WTC11 (cell line): Measurements from ENCODE around the gene LRMDA. TPM values are rescaled to one million over a fixed set of nuclear protein-coding genes. Genes with fewer than 3 reads are reported as not detected.

Experiments used
- ATAC-seq: fragments of 200-7000 bp; cut with Tn5 transposase; 2 replicates; pipeline ENCODE4 v1.10.0; 2021; ENCODE audit warnings: mild to moderate bottlenecking, moderate library complexity
- CTCF ChIA-PET: fragments of 300-600 bp; sonication (Branson Sonifier 250); formaldehyde crosslinking; loops from one replicate; lab custom pipeline; 2021; ENCODE audit warnings: antibody characterized with exemption; lab: Charles Lee
- POLR2A ChIA-PET: fragments of 350-600 bp; sonication (Branson Sonifier 250); formaldehyde crosslinking; loops from one replicate; lab custom pipeline; 2021; ENCODE audit warnings: antibody characterized with exemption; lab: Charles Lee
- DNase-seq: peaks from one replicate; pipeline ENCODE4 v3.0.0; 2021; ENCODE audit warnings: low spot score
- H3K27ac Mint-ChIP-seq: 2 replicates; pipeline ENCODE4 v1.8.0; 2021; ENCODE audit warnings: mixed read lengths
- H3K27me3 Mint-ChIP-seq: 2 replicates; pipeline ENCODE4 v1.8.0; 2021; ENCODE audit warnings: low read depth, mild to moderate bottlenecking, moderate library complexity, mixed read lengths
- H3K36me3 Mint-ChIP-seq: 2 replicates; pipeline ENCODE4 v1.8.0; 2021; ENCODE audit warnings: mixed read lengths
- H3K4me1 Mint-ChIP-seq: 2 replicates; pipeline ENCODE4 v1.8.0; 2022; ENCODE audit warnings: mixed read lengths
- H3K4me3 Mint-ChIP-seq: 2 replicates; pipeline ENCODE4 v1.8.0; 2021; ENCODE audit warnings: mild to moderate bottlenecking, moderate library complexity, mixed read lengths
- H3K9me3 Mint-ChIP-seq: 2 replicates; pipeline ENCODE4 v1.8.0; 2021; ENCODE audit warnings: mixed read lengths
- AR ChIP-seq: fragments of 250-450 bp; sonication (Bioruptor Pico); IDR thresholded peaks from 2 replicates; pipeline ENCODE4 v1.9.0; 2021; ENCODE audit warnings: mild to moderate bottlenecking
- ATF1 ChIP-seq: sonication (generic); formaldehyde crosslinking; IDR thresholded peaks from 2 replicates; pipeline ENCODE4 v1.8.1; 2023; ENCODE audit warnings: mild to moderate bottlenecking, moderate library complexity, missing genetic modification reagents
- E2F1 ChIP-seq: sonication (generic); formaldehyde crosslinking; IDR thresholded peaks from 2 replicates; pipeline ENCODE4 v1.8.0; 2022; ENCODE audit warnings: mild to moderate bottlenecking, missing genetic modification reagents
- EMX1 ChIP-seq: fragments of 250-450 bp; sonication (Bioruptor Pico); IDR thresholded peaks from 2 replicates; pipeline ENCODE4 v1.8.0; 2021; ENCODE audit warnings: mild to moderate bottlenecking
- GRHL2 ChIP-seq: fragments of 250-450 bp; sonication (Bioruptor Pico); IDR thresholded peaks from 2 replicates; pipeline ENCODE4 v1.8.0; 2022; ENCODE audit warnings: mild to moderate bottlenecking, moderate library complexity; ENCODE audit not compliant: insufficient replicate concordance, severe bottlenecking
- IRF1 ChIP-seq: sonication (generic); formaldehyde crosslinking; IDR thresholded peaks from 2 replicates; pipeline ENCODE4 v1.8.0; 2023; ENCODE audit warnings: missing genetic modification reagents
- MYBL2 ChIP-seq: sonication (generic); formaldehyde crosslinking; IDR thresholded peaks from 2 replicates; pipeline ENCODE4 v1.8.1; 2023; ENCODE audit warnings: mild to moderate bottlenecking, moderate library complexity, missing genetic modification reagents
- PRDM15 ChIP-seq: sonication (generic); formaldehyde crosslinking; IDR thresholded peaks from 2 replicates; pipeline ENCODE4 v1.8.0; 2022; ENCODE audit warnings: missing genetic modification reagents
- SOX15 ChIP-seq: fragments of 250-450 bp; sonication (Bioruptor Pico); IDR thresholded peaks from 2 replicates; pipeline ENCODE4 v1.9.0; 2021; ENCODE audit warnings: mild to moderate bottlenecking
- SP1 ChIP-seq: sonication (generic); formaldehyde crosslinking; conservative IDR thresholded peaks from 2 replicates; pipeline ENCODE4 v1.8.1; 2022; ENCODE audit warnings: missing genetic modification reagents
- STAT6 ChIP-seq: sonication (generic); formaldehyde crosslinking; conservative IDR thresholded peaks from 2 replicates; pipeline ENCODE4 v1.8.1; 2023; ENCODE audit warnings: mild to moderate bottlenecking, low read depth, missing genetic modification reagents, moderate library complexity
- USF1 ChIP-seq: sonication (generic); formaldehyde crosslinking; IDR thresholded peaks from 2 replicates; pipeline ENCODE4 v1.8.0; 2022; ENCODE audit warnings: mild to moderate bottlenecking, missing genetic modification reagents
- ZNF121 ChIP-seq: sonication (generic); formaldehyde crosslinking; IDR thresholded peaks from 2 replicates; pipeline ENCODE4 v1.8.0; 2023; ENCODE audit warnings: missing genetic modification reagents
- total RNA-seq: library from RNA; stranded (reverse); gene quantifications from 3 replicates; pipeline ENCODE4 v1.2.3, GENCODE V29; 2021

LRMDA gene
- total RNA-seq, 1 experiment from 2014 or later, result 0.92 TPM

GRCh38 chr10:75974080-75974479, 542.7 kb downstream of the LRMDA start (continued):
- no peak for TF ChIP-seq SOX15 (CRISPR knock-in tag)
- TF ChIP-seq SP1 (CRISPR knock-in tag), result no peak
- TF ChIP-seq ZNF121 (CRISPR knock-in tag), result no peak

- no peak for ATAC-seq
- ChIA-PET POLR2A (no interaction called here), CTCF (interaction anchor here (1.4 kb wide), 1 partner anchor 60 kb away, joined by 4 read pairs; no protein-coding TSS in a partner anchor)
- H3K27me3 Mint-ChIP-seq, result peaks cover under 1% of the 10 kb centered on the region; the same call in 1 of the 2 replicates
- no peaks in the 10 kb centered on the region for H3K9me3 Mint-ChIP-seq
- no peak overlapping the region for H3K27ac Mint-ChIP-seq
- DNase-seq, result no peak
- H3K4me1 Mint-ChIP-seq, result peaks cover 8% of the 10 kb centered on the region
- no peaks in the 10 kb centered on the region for H3K36me3 Mint-ChIP-seq
- H3K4me3 Mint-ChIP-seq, result no peak overlapping the region
- TF ChIP-seq E2F1 (CRISPR knock-in tag) (no peak), EMX1 (CRISPR knock-in tag) (no peak), STAT6 (CRISPR knock-in tag) (no peak), USF1 (CRISPR knock-in tag) (no peak), PRDM15 (CRISPR knock-in tag) (no peak), ATF1 (CRISPR knock-in tag) (no peak), IRF1 (CRISPR knock-in tag) (no peak), GRHL2 (CRISPR knock-in tag) (no peak), MYBL2 (CRISPR knock-in tag) (no peak), AR (CRISPR knock-in tag) (no peak)
- TF ChIP-seq, all 79 proteins: peak for 0
These were observed 545.3 kb downstream of the LRMDA start for GRCh38 chr10:75976681-75977080.
